A673 (cell line): ENCODE measurements around the gene WDFY4.

Experiments
- CTCF ChIP-seq: fragments of 300-800, 200-600 bp; sonication (generic); conservative IDR thresholded peaks from 2 replicates; pipeline ENCODE4 v1.5.1; 2017; ENCODE audit warnings: low read depth, mild to moderate bottlenecking, antibody characterized with exemption, low read length, moderate library complexity, mixed read lengths
- EZH2 ChIP-seq: fragments of 200-600 bp; sonication (generic); IDR thresholded peaks from 2 replicates; pipeline ENCODE4 v1.6.1; 2017; ENCODE audit warnings: borderline replicate concordance, low read depth, mild to moderate bottlenecking, mixed read lengths, antibody characterized with exemption, low read length; ENCODE audit not compliant: poor library complexity, severe bottlenecking

DNA sequence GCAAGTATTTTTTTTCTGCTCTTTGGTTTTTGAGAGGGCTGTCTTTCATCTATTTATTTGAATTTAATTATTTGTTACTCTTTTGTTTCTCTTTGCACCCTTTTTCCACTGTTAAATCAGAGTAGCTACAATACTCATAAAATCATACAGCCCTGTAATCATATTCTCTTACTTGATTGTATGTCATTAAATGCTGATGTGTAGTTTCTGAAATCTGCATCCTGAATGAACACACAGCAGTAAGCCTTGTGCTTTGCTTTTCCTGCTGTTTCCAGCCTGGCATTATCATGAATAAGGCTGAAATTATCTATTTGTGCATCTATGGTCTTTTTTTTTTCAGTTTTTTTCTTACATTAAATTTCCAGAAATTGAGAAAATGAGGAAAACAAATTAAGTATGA lies 250.9 kb downstream of the WDFY4 start:
- TF ChIP-seq CTCF (no peak), EZH2 (no peak)
